ENCODE data around the gene HEMGN. TPM values are rescaled to one million over a fixed set of nuclear protein-coding genes. Genes with fewer than 3 reads are reported as not detected.

HEMGN gene
- polyA plus RNA-seq, 3 donors: 0.18 TPM; not detected in 2

- Mint-ChIP-seq H3K27me3 (ENCODE audit: low read depth in 3 of 3) (peaks cover 2 to 3% (median 2%) of the 10 kb centered on the region in 3 donors), H3K9me3 (no peaks in the 10 kb centered on the region), H3K4me1 (peaks cover 9% of the 10 kb centered on the region), H3K27ac (no peak overlapping the region), H3K36me3 (no peaks in the 10 kb centered on the region), H3K4me3 (no peak overlapping the region)
- H3K27ac ChIP-seq (ENCODE audit: low read depth in 1 of 2, low read length in 2 of 2): no peak overlapping the region
- H3K9me3 ChIP-seq (replicated peaks in 1 of 2; ENCODE audit: control insufficient read depth in 1 of 2, insufficient read depth in 1 of 2, low read length in 2 of 2): no peaks in the 10 kb centered on the region
- no peaks in the 10 kb centered on the region for H3K27me3 ChIP-seq (ENCODE audit: control insufficient read depth in 2 of 2, insufficient read depth in 2 of 2, low read length in 2 of 2)
- TF ChIP-seq, protein P1, sequence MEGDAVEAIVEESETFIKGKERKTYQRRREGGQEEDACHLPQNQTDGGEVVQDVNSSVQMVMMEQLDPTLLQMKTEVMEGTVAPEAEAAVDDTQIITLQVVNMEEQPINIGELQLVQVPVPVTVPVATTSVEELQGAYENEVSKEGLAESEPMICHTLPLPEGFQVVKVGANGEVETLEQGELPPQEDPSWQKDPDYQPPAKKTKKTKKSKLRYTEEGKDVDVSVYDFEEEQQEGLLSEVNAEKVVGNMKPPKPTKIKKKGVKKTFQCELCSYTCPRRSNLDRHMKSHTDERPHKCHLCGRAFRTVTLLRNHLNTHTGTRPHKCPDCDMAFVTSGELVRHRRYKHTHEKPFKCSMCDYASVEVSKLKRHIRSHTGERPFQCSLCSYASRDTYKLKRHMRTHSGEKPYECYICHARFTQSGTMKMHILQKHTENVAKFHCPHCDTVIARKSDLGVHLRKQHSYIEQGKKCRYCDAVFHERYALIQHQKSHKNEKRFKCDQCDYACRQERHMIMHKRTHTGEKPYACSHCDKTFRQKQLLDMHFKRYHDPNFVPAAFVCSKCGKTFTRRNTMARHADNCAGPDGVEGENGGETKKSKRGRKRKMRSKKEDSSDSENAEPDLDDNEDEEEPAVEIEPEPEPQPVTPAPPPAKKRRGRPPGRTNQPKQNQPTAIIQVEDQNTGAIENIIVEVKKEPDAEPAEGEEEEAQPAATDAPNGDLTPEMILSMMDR (IDR thresholded peaks at IDR 0.05): no peak
- no peaks in the 10 kb centered on the region for H4K20me1 ChIP-seq (ENCODE audit: insufficient read depth, low read length)
- DNase-seq: no peak
- H3K4me3 ChIP-seq (replicated peaks in 1 of 3; ENCODE audit: low read depth in 2 of 3, low read length in 3 of 3): no peak overlapping the region
- no peak overlapping the region for H3K4me2 ChIP-seq (replicated peaks; ENCODE audit: extremely low read depth, low read length, poor library complexity, severe bottlenecking)
- no peak overlapping the region for H2AFZ ChIP-seq (ENCODE audit: insufficient read depth, low read depth, low read length, poor library complexity, severe bottlenecking)
- intact Hi-C loops (cut with micrococcal nuclease): loop anchor here in 1 of 2 donors (10.0 kb wide), 1 partner anchor 232 kb away; no protein-coding TSS in a partner anchor
- H3K9ac ChIP-seq (ENCODE audit: insufficient read depth, low read length, poor library complexity, severe bottlenecking): no peak overlapping the region
- peaks cover 0 to 4% of the 10 kb centered on the region in 2 donors for H3K4me1 ChIP-seq (ENCODE audit: control insufficient read depth in 1 of 2, insufficient read depth in 2 of 2, low read length in 2 of 2)
- no peaks in the 10 kb centered on the region for H3K36me3 ChIP-seq (replicated peaks in 1 of 2; ENCODE audit: control insufficient read depth in 1 of 2, insufficient read depth in 2 of 2, low read length in 2 of 2)
- no peaks in the 10 kb centered on the region for H3K79me2 ChIP-seq (ENCODE audit: insufficient read depth, low read length)
Measured at GRCh38 chr9:97936998-97937397, 974 bp downstream of the HEMGN start.

- TF ChIP-seq, protein P1 (IDR thresholded peaks at IDR 0.05): no peak
- 100% methylated on average over 1 of the region's 1 CpG for WGBS (ENCODE audit: insufficient coverage)
- Histone ChIP-seq H3K27ac (ENCODE audit: low read depth in 1 of 2, low read length in 2 of 2) (no peak overlapping the region), H3K9me3 (replicated peaks in 1 of 2; ENCODE audit: control insufficient read depth in 1 of 2, insufficient read depth in 1 of 2, low read length in 2 of 2) (no peaks in the 10 kb centered on the region), H3K4me3 (replicated peaks in 1 of 3; ENCODE audit: low read depth in 2 of 3, low read length in 3 of 3) (no peak overlapping the region), H3K4me2 (replicated peaks; ENCODE audit: extremely low read depth, low read length, poor library complexity, severe bottlenecking) (no peak overlapping the region), H3K27me3 (ENCODE audit: control insufficient read depth in 2 of 2, insufficient read depth in 2 of 2, low read length in 2 of 2) (no peaks in the 10 kb centered on the region), H3K4me1 (ENCODE audit: control insufficient read depth in 1 of 2, insufficient read depth in 2 of 2, low read length in 2 of 2) (peaks cover 0 to 4% of the 10 kb centered on the region in 2 donors), H2AFZ (ENCODE audit: insufficient read depth, low read depth, low read length, poor library complexity, severe bottlenecking) (no peak overlapping the region), H3K79me2 (ENCODE audit: insufficient read depth, low read length) (no peaks in the 10 kb centered on the region), H3K36me3 (replicated peaks in 1 of 2; ENCODE audit: control insufficient read depth in 1 of 2, insufficient read depth in 2 of 2, low read length in 2 of 2) (no peaks in the 10 kb centered on the region), H4K20me1 (ENCODE audit: insufficient read depth, low read length) (no peaks in the 10 kb centered on the region), H3K9ac (ENCODE audit: insufficient read depth, low read length, poor library complexity, severe bottlenecking) (no peak overlapping the region)
- Mint-ChIP-seq H3K27me3 (ENCODE audit: low read depth in 3 of 3) (peaks cover 0 to 2% (median 2%) of the 10 kb centered on the region in 3 donors), H3K36me3 (no peaks in the 10 kb centered on the region), H3K27ac (no peak overlapping the region), H3K4me3 (no peak overlapping the region), H3K4me1 (peaks cover 12% of the 10 kb centered on the region), H3K9me3 (no peaks in the 10 kb centered on the region)
- intact Hi-C loops (cut with micrococcal nuclease): loop anchor here in 1 of 2 donors (10.0 kb wide), 1 partner anchor 230 kb away; no protein-coding TSS in a partner anchor
- DNase-seq: no peak
Measured at GRCh38 chr9:97935276-97935675, 2.7 kb downstream of the HEMGN start.

Measured in CD14-positive monocyte (primary cell).